NCI-H128 (cell line): ENCODE measurements around the gene RRBP1.
A peak's percentile ranks its signal among the peaks of the same experiment; 100 is the strongest.

ENCODE experiments used
- DNase-seq: peaks from one replicate; lab custom pipeline; 2025; ENCODE audit not compliant: unreplicated experiment; lab: John Stamatoyannopoulos, UW

Gene RRBP1

DNA sequence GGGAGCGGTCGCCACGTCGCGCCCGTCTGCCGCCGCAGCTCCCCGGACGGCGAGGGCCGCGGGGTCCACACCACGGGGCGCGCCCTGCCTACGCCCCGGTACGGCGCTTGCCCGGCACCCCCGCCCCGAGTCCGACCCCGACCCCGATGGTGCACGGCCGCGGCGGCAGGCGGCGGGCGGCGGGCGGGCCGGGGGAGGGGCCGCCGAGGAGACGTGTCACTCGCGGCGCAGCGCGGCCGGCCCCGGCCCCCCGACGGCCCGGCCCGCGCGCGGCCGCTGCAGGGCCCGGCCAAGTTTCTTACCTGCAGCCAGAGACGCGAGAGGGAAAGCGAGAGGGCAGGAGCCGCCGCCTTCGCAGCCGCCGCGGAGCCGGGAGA, 328 bp downstream of the RRBP1 start:
- DNase-seq, result no peak

DNA sequence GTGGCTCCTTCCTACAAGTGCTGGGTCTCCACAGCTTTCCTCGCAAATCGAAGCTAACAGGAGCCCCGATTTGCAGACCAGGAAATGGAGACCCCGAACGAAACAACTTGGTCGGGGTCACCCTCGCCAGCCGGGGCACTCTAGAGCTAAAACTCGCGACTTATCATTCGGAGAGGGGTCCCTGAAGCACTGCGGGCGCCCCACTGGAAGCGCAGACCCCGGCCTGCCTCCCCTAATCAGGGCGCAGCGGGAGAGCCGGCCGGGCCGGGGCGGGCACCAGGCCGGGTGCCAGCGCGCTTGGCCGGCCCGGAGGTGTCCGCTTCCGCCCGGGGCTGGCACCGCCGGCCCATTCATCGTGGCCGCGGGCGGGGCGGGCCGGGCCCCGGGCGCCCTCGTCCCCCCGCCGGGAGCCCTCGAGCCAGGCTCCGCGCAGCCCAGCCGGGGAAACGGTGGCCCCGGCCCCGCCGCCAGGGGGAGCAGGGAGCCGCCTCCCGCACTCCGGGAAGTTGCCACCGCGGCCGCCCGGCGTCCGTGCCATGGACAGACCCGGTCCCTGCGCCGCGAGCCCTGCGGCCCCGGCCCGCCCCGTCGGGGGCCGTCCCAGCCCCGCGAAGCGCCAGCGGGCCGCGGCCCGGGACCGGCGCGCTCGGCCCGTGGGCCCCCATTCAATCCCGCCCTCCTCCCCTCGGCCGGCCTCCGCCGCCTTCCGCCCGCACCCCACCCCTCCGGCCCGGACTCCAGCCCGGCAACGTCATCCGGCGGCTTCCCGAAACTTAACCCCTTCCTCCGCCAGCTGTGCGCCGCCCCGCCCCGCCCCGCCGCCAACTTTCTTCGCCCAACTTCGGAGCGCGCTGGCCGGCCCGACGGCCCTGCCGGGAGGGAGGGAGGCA, 961 bp downstream of the RRBP1 start:
- DNase-seq, result peak; percentile 37

DNA sequence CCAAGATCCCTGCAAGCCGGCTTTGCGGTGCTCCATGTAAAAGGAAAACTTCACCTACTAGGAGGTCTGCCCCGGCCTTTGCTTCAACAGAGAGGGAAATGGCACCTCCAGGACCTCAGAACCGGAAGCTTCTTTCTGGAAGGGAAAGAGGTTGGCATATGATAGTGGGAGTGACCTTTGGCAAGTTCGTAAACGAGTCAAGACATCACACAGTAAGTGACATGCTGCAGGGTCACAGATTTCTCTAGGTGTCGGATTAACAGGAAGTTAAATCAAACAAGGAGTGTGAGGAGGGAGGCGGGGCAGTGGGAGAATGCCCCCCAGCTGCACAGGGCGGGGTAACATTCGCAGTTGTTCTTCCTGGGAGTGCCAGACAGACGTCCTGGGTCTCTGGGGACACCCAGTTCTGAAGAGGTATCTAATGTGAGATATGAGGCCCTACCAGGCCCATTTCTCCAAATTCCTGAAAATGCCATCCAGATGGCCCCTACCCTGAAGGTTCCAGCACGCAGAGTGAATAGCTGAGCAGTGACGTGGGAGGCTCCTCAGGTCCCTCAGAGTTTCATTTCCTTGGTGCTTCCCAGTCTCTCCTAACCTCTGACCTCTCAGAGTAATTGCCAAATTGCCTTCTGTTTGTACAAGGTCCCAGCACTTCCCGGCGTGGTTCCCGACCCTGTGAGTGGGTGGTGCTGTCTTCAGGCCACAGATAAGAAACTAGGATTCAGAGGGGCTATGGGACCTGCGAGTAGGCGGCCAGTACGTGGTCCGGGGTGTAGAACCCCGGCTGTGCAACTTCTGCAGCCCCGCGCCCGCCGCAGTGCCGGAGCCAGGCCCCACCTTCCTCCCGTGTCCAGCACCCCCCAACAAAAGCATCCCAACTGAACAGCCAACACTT, 1.9 kb downstream of the RRBP1 start:
- no peak for DNase-seq

DNA sequence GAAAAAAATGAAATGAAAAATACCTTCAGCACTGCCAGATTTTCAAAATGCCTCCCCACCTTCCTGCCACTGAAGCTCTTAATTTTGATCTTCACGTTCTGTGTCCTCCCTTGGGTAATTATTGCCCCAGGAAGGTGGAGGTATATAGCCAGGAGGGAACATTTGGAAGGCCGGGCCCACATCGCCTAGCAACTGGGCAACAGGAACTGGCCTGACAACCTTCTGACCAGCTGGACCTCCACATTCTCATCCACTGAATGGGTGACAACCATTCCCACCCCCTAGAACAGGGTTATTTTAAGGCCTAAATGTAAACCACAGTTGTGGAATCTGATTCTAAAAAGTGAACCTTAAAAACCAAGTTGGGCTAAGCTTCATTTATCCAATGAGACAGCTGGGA, 3.2 kb downstream of the RRBP1 start:
- no peak for DNase-seq

DNA sequence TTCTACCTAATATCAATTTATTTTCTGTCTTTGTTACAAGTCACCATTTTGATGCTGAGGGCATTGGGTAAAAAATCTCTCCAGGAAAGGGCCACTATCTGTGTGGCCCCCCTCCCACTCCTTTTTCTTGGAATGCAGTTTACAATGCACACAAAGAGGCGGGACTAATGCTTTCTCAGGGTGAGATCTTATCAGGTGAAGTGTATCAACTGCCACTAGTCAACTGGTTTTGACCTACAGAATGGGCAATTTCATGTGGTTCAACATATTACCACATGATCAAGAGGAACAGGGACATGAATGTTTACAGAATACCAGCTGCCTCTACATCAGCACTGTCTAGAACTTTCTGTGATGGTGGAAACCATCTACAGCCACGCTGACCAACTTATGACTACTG, 3.7 kb downstream of the RRBP1 start:
- DNase-seq, result no peak

DNA sequence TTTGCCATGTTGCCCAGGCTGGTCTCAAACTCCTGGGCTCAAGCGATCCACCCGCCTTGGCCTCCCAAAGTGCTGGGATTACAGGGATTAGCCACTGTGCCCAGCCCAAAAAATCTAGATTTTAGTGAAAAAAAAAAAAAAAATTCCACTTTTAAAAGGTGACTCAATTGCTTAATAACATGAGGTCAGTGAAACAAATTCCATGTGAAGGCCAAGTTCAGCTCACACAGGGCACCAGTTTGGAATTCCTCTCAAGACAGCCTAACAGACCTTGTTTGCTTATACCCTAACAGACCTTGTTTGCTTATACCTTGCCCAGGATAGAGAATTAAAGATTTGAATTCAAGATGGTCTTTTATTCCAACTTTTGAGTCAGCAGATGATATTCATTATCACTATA, 5.1 kb downstream of the RRBP1 start:
- no peak for DNase-seq

DNA sequence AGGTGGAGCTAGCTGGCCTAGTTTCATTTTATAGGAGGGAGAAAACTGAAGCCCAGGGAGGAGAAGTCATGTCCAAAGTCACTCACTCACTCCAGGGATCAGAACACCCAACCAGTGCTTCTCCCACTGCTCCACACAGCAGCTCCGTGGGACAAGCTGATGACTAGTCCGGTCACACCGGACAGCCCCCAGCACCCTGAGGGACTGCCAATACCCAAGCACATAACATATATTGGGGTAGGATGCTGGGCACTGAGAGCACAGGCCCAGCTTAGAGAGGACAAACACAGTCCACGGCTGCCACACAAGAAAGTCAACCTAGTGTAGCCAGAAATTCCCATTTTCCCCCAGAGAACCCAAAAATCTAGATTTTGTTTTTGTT, 5.7 kb downstream of the RRBP1 start:
- DNase-seq, result no peak

DNA sequence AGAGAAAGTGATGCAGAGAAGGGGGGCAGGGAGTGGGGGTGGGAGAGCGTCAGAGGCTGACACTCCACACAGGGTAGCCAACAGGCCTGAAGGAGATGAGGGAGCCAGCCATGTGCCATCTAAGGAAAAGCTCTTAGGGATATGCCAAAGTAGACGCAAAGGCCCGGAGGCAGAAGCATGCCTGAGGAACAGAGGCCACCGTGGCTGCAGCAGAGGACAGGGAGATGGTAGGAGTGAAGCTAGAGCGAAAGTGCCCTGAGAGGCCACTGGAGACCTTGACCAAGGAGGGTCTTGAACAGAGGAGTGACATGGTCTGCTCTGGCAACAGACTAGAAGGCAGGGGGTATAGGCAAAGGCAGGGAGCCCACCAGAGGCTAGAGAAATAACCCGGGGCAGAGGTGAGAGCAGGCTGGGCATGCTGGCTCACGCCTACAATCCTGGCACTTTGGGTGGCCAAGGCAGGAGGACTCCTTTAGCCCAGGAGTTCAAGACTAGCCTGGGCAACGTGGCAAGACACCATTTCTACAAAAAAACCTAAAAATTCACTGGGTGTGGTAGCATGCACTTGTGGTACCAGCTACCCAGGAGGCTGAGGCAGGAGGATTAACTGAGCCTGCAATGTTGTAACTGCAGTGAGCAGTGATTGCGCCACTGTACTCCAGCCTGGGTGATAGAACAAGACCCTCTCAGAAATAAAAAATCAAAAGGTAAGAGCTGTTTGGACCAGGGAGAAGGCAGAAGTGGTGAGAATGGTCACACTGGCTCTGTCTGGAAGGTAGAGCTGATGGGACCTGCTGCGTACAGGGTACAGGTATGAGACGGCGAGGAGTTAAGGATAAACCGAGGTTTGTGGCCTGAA, 6.3 kb downstream of the RRBP1 start:
- DNase-seq, result no peak

DNA sequence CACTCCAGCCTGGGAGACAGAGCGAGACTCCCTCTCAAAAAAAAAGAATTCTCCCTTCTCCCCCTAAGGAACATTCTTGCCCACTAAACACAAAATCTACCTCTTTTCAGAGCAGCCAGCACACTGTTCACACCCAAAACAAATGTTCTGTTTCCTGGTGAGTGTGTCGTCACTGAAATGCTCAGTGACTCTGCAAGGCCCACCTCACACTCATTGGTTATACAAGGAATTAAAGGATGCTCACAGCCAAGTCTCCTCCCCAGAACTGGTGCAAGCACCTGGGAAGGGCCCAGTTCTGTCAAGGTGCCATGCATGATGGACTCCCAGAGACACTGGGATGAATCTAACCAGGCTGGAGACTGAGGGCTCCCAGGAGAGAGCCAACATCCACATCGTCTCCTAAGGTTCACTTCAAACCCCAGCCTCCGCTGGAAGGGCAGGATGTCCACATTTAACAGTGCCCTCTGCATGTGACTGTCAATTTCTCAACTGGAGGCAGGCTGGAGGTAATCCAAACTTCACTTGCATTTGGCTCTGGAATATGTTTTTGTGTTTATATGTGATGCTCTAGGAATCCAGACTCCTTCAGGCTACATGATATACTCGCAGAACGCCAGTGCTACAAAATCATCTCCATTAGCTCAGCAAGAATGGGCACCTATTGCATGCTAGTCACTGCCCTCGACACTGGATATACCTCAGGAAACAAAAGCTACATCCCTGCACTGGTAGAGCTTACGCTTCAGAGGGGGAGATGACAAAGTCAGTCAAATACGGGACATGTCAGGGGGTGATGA, 7.1 kb downstream of the RRBP1 start:
- DNase-seq, result no peak

DNA sequence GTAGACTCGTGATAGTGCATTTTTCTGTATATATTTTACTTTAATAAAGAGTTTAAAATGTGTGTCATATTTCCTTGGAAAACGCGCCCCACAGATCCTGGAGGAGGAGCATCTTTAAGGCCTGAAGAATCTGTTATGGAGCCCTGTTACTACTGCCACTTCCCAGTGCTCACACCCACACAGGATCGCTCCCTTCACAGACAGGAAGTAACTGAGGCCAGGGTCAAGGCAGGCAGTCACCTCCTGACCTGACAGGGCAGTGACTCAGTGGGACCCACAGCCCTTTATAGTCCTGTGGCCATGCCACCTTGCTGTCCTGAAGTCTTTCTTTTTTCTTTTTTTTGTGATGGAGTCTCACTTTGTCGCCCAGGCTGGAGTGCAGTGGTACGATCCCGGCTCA, 9.0 kb downstream of the RRBP1 start:
- DNase-seq, result no peak

DNA sequence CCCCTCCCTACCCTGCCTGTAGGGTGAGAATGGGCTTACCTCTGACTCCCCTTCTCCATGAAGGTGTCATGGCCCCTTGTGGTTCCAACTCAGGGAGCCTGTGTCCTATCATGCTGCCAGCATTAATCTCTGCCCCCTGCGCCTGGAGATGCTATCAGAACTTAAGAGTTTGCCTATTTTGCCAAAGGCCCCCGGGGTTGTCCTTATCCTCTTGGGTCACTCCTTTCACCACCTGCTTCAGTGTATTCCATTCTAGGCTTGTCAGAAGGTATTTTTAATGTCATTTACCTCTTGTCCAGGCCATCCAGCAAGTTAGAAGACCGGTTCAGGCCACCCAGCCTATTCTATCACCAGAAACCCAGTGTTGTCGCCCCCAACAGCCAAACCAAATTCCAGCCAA, 10.5 kb downstream of the RRBP1 start:
- no peak for DNase-seq

DNA sequence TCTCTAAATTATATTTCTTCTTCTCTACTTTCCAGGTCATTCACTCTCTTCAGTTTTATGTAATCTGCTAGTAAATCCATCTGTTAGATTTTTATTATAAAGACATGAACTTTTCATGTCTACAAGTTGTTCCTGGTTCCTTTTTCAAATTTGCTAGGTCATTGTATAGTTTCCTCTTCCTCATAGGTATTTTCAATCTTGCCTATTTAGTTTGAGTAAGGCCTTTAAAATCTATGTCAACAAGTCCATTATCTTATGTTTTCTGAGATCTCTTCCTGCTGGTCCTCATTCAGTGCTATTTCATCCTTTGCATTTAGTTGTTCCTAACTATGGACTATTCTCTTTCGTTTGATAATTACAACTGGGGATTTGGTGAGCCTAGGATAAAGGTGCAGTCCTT, 11.0 kb downstream of the RRBP1 start:
- DNase-seq, result no peak

DNA sequence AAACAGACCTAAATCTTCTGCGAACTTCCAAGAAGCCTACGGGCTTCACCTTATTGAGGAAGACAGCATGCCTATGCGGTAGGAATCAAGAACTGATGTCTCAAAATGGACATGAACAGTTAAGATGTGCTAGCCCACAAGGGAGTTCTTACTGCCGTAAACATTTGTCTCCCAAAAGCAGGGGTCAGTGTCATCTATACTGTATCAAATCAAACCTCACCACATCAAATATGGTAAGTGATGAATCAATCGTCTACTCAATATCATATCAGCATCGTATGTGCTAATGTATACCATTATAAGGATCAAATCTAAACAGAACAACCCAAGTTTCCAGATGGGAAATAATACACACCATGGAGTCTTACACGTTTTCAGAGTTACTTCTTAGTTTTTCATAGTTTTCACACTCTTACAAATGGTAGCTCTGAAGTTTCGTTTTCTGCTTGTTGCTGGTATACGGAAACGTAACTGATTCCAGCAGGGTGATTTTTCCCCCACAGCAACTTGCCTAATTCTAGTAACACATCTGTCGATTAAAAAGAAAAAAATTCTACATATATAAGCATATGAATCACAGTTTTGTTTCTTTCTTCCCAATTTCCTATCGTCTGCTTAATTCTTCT, 12.6 kb downstream of the RRBP1 start:
- DNase-seq, result no peak

DNA sequence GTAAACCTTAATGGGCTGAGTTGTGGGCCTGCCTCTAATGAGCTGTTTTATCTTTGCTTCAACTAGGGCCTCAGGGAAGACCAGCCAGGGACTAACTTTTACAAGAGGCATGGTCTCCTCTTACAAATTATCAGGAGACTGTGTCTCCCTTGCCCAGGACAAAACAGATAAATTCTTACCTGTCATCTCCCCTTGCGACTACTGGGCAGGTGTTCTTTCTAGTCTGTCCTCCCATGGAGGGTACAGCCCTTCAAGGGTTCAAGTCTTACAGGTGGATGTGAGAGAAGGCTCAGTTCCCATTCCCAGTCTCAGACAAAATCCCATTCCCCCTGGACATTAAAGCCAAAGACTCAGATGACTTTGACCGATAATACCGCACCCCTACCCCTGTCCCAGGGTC, 13.6 kb downstream of the RRBP1 start:
- no peak for DNase-seq

DNA sequence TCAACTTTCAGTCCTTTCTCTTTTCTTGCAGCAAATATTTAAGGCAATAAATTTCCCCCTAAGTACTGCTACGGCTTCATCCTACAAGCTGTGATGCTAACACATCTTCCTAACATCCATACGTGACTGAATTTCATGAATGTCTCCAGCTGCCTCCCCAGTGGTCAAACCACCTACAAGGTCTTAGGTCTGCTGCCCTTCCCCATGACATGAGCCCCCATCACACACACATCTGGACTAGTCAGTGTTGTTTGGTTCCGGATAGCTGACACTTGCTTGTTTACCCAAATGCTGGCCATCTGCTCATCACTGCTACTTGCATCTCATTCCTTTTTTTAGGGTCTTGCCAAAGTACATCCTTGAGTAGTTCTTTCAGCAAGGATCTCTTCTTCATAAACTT, 14.6 kb downstream of the RRBP1 start:
- DNase-seq, result no peak

DNA sequence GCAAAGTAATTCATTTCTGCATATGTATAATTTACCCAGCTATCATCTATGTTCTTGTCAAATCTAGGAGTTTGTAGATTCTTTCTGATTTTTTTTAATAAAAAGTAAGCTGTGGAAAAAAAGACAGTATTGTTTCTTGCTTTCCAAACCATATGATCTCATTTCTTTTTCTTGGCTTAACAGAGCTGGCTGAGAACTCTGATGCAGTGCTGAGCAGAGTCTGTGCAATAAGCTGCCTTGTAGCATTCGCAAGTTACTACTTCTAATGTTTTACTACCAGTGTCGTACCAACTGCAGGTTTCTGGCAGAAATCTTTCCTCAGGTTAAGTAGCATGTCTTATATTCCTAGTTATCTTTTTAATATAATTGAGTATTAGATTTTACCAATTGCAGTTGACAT, 15.6 kb downstream of the RRBP1 start:
- DNase-seq, result no peak

DNA sequence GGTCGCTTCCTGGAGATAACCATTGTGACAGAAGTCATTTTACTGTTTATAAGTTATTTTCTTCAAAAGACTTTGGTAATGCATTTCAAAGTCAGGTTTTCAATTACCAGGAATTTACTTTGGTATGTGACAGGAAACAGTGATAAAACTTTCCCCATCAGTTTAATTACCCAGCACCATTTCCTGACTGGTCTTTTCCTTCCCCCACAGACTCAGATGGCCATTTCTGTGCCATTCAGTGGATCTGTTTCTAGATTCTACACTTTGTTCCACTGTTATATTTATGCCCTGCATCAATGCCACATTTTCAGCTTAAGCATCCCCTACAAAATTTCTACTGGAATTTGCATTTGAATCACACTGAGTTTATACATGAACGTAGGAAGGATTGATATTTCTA, 16.3 kb downstream of the RRBP1 start:
- no peak for DNase-seq

DNA sequence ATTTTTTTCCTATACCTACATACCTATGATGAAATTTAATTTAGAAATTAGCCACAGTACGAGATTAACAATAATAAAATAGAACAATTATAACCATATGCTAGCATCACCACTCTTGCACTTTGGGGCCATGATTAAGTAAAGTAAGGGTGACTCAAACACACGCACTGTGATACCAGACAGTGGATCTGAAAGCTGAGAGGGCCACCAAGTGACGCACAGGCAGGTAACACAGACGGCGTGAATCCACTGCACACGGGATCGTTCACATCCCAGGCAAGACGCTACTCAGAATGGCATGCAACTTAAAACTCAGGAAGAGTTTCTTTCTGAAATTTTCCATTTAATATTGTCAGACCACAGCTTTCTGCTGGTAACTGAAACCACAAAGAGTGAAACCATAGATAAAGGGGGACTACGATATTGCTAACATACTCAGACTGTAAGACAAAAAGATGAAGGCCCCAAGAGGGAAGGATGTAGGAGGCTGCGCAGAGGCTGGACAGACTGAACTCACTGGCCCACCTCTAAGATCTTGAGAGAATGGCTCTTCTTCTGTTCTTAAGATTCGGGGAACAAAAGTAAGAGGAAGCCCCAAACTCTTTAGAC, 17.9 kb downstream of the RRBP1 start:
- no peak for DNase-seq

DNA sequence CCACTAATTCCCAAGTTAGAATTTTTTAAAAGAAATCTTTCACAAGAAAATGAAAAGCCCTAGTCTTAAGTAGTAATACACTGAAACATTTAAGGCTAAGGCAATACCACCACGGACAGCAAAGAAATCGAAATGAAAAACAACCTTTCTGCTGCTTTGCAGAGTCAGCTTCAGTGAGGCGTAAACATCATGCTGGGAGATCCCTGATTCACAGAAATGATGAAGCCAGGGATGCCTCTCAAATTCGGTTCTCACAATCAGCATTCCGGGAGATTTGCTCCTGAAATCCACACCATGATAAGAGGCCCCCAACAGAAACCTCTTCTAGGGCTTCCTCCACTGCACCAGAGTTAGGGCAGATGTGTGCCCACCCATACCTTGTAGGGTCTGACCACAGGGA, 18.6 kb downstream of the RRBP1 start:
- no peak for DNase-seq

DNA sequence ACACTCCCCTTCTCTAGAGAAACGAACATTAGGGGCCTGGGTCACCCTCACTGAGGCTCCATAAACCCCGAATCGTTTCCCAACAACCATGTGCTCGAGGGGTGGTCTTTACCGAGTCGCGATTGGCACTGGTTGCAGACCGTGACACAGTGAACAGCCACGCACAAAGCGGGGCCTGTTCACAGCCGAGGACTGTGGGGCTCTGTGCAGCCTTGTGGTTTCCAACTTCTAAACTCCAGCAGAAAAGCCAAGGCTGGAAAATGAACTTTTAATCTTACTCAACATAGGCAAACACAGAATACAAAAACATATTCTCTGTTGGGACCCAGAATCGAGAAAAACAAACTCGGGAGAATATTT, 19.0 kb downstream of the RRBP1 start:
- DNase-seq, result no peak
